ENCODE results near the gene CCDC24. TPM values are rescaled to one million over a fixed set of nuclear protein-coding genes. Genes with fewer than 3 reads are reported as not detected.
A peak's percentile ranks its signal among the peaks of the same experiment; 100 is the strongest.

Gene CCDC24
- total RNA-seq (2014; rRNA removed; shearing (Covaris generic)) = 8.8 and 13.9 TPM in 2 replicates

GRCh38 chr1:43991476-43992231 is at the start of gene CCDC24:
CCDC24 (plus strand) TSS chr1:43991599; CDS start chr1:43991879, 280 bp downstream.
- DNase-seq (ENCODE audit: low spot score) = peak; percentile 82

GRCh38 chr1:43942411-43942810 is 49.0 kb upstream of the CCDC24 start:
- no peak for DNase-seq (ENCODE audit: low spot score)

GRCh38 chr1:43944860-43945259 is 46.5 kb upstream of the CCDC24 start:
- no peak for DNase-seq (ENCODE audit: low spot score)

- no peak for DNase-seq (ENCODE audit: low spot score)
Observed at GRCh38 chr1:43945674-43946235, 45.6 kb upstream of the CCDC24 start.

- peak; percentile 84 for DNase-seq (ENCODE audit: low spot score)
Observed at GRCh38 chr1:43946236-43947060, 45.0 kb upstream of the CCDC24 start, which contains the start of gene IPO13. IPO13 (plus strand) TSS chr1:43946950; CDS start chr1:43947601, 651 bp downstream.

- no peak for DNase-seq (ENCODE audit: low spot score)
Observed at GRCh38 chr1:43947061-43947873, 44.1 kb upstream of the CCDC24 start.

- DNase-seq (ENCODE audit: low spot score) = no peak
Observed at GRCh38 chr1:43947874-43948437, 43.4 kb upstream of the CCDC24 start.

GRCh38 chr1:43949678-43950077 is 41.7 kb upstream of the CCDC24 start:
- DNase-seq (ENCODE audit: low spot score) = no peak

GRCh38 chr1:43951021-43951985 is 40.1 kb upstream of the CCDC24 start:
- DNase-seq (ENCODE audit: low spot score) = no peak

GRCh38 chr1:43952731-43953346 is 38.6 kb upstream of the CCDC24 start:
- no peak for DNase-seq (ENCODE audit: low spot score)

GRCh38 chr1:43953361-43953760 is 38.0 kb upstream of the CCDC24 start:
- DNase-seq (ENCODE audit: low spot score) = no peak

GRCh38 chr1:43954036-43954435 is 37.4 kb upstream of the CCDC24 start:
- DNase-seq (ENCODE audit: low spot score) = no peak

- no peak for DNase-seq (ENCODE audit: low spot score)
Observed at GRCh38 chr1:43956234-43956633, 35.2 kb upstream of the CCDC24 start.

- DNase-seq (ENCODE audit: low spot score) = no peak
Observed at GRCh38 chr1:43957407-43958040, 33.9 kb upstream of the CCDC24 start.

GRCh38 chr1:43958351-43959255 is 32.8 kb upstream of the CCDC24 start:
- no peak for DNase-seq (ENCODE audit: low spot score)

- no peak for DNase-seq (ENCODE audit: low spot score)
Observed at GRCh38 chr1:43960798-43961197, 30.6 kb upstream of the CCDC24 start.

- DNase-seq (ENCODE audit: low spot score) = no peak
Observed at GRCh38 chr1:43961692-43962091, 29.7 kb upstream of the CCDC24 start.

- DNase-seq (ENCODE audit: low spot score) = no peak
Observed at GRCh38 chr1:43962324-43962723, 29.1 kb upstream of the CCDC24 start.
